GM18870 (cell line): Measurements from ENCODE around the gene PTPRN2.
"Not testable (repeated sequence)": the region's sequence is repeated elsewhere in the genome, so short reads cannot be mapped to it uniquely, and the experiment has no call there.

Experiments
- ATAC-seq: cut with Tn5 transposase; IDR thresholded peaks from one replicate; pipeline ENCODE4 v1.9.1; 2021; ENCODE audit warnings: moderate library complexity; ENCODE audit not compliant: unreplicated experiment

The PTPRN2 gene

DNA sequence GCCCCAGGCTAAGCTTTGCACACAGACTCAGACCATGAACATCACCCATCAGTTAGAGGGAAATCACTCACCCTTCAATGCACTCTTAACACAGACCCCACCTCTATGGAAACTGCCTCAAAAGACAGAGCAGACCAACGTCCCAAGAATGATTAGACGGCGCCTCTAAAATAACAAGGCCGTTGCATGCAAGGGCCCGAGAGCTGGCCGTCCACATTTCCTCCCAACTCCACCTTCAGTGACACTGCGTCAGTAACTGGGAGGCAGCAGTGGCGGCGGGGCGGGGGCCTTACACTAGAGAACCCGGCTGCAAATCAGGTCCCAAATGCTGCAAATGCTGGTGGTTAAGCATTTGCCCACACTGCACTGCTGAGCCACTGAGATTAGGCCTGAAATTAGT lies 115.0 kb downstream of the PTPRN2 start:
- no peak for ATAC-seq

DNA sequence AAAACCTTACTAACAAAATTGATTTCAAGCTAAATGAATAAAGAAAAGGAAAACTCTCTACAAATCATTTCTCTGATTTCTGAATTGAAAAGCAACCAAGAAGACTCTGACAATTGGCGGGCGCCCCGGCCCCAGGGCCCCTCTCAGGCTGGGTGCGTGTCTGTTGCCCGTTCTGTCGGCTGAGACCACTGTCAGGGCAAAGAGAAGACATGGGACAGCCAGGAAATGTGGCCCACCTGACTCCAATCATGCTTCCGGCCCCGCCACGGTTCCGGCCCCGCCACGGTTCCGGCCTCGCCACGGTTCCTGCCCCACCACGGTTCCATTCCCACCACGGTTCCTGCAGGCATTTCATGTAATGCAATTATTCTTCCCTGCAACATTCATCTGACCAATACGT lies 115.9 kb downstream of the PTPRN2 start:
- no peak for ATAC-seq

DNA sequence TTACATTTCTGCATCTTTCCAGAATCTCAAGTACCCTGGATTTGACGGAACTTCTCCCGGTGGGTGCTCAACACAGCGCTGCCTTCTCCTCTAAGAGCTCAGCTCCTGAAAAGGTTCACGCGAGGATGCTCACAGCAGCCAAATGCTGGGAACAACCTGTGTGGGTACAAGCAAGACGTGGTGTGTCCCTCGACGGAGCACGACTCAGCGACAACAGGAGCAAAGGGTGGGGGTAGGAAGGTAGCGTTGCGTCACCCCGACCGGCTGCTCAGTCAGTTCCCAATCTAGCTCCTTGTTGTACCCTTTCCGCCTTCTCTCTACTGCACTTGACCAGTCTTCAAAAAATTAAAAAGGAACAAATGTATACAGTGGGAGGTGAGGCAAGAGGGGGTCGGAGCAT lies 117.3 kb downstream of the PTPRN2 start:
- ATAC-seq: no peak

DNA sequence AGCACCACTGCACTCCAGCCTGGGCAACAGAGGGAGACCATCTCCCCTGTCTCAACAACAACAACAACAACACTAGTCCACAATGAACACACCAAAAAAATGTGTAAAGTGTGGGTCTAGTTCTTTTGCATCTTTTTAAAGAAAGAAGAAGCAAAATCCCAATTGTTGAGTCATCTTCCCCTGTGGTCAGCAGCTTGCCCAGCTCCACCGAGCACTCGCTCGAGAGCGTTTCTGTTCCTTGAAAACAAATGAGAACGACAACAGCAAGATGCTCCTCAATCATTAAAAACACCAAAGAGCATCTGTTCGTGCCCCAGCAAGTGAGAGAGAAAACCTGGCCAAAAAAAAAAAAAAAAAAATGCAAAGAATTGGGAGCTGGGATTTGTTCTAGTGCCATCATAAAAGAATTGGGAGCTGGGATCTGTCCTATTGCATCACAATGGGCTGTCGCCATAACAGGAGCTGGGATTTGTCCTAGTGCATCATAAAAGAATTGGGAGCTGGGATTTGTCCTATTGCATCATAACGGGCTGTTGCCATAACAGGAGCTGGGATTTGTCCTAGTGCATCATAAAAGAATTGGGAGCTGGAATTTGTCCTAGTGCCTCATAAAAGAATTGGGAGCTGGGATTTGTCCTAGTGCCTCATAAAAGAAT lies 118.1 kb downstream of the PTPRN2 start:
- ATAC-seq: no peak

DNA sequence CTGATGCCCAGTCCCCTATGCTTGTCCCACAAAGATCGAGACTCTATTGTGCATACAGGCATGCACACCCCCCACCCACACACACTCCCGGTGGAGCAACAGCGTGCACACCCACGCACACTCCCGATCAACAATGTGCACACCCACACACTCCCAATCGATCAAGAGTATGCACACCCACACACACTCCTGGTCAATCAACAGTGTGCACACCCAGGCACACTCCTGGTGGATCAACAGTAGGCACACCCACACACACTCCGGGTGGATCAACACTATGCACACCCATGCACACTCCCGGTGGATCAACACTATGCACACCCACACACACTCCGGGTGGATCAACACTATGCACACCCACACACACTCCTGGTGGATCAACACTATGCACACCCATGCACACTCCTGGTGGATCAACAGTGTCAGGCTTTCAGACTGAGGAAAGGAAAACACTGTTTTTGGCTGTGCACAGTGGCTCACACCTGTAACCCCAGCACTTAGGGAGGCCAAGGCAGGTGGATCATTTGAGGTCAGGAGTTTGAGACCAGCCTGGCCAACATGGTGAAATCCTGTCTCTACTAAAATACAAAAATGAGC lies 118.8 kb downstream of the PTPRN2 start:
- no peak for ATAC-seq

DNA sequence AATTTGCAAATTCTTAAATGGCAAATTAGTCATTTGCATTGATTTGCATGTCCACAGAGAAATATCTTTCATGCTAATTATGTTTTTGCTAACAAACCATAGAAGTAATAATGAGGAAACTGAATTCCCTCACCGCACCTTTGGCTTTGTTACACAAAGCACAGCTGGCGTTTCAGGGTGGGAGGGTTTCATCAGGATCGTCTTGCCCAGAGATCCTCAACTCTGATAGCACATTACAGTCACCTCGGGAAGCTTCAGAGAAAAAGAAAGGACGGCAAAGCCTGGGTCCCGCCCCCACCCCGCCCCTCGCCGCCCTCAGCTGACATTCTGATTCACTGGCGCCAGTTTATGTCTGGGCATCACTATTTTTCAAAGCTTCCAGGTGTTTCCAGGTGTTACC lies 119.4 kb downstream of the PTPRN2 start:
- no peak for ATAC-seq

DNA sequence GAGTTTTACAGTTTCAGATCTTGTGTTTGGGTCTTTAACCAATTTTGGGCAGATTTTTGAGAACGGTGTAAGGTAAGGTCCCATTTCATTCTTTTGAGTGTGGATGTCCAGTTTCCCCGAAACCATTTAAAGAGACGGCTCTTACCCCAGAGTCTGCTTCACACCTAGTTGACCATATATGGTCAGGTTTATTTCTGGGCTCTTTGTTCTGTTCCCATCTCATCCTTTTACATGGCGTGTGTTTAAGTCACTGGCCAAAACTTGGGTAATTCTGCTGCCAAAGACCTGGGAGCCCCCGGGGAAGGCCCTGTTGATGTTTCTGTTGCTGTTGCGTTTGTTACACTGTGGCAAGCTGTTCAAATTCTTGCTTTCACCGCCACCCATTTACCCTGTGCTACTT lies 120.1 kb downstream of the PTPRN2 start:
- ATAC-seq: no peak

DNA sequence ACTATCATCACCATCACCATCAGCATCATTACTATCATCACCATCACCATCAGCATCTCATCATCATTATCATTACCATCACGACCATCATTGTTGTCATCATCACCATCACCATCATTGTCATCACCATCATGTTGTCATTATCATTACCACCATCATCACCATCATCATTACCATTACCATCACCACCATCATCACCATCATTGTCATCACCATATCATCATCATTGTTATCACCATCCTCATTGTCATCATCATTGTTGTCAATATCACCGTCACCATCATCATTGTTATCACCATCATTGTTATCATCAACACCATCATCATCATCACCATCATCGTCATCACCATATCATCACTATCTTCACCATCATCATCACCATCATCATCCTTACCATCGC lies 124.3 kb downstream of the PTPRN2 start:
- ATAC-seq: no peak

DNA sequence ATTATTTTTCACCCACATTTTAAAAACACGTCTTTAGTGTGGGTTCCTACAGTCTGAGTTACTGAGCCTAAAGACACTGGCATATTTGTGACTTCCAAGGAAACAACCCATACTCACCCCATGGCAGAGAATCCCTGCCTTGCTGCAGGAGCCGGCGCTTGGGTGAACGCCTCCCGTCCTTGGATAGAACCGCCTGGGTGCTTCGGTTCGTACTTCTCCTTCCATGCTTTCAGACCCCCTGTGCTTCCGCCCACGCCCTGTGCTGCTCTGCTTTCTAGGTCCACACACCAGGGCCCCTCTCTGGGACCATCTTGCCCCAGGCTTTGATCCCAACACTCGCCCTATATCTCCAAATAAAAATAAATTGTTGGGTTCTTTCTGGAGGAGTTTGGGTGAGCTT lies 125.8 kb downstream of the PTPRN2 start:
- no peak for ATAC-seq

DNA sequence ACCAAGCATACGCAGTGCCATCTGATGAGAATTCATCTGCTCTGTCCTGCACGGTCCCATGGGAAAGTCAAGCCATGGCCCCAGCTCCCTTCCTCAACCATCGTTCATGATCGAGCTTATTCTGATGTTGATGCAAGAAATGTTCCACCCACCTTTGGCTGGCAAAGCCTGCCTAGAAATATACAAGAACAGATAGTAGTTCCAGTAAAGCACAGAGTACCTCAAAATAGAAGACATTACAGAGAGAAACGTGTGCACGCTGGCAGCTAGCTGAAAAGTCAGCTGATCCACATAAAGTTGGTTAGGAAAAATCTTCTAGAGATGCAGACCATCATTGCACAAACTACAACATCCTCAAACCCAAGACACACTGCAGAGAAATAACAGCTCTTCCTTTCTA lies 127.0 kb downstream of the PTPRN2 start:
- no peak for ATAC-seq

DNA sequence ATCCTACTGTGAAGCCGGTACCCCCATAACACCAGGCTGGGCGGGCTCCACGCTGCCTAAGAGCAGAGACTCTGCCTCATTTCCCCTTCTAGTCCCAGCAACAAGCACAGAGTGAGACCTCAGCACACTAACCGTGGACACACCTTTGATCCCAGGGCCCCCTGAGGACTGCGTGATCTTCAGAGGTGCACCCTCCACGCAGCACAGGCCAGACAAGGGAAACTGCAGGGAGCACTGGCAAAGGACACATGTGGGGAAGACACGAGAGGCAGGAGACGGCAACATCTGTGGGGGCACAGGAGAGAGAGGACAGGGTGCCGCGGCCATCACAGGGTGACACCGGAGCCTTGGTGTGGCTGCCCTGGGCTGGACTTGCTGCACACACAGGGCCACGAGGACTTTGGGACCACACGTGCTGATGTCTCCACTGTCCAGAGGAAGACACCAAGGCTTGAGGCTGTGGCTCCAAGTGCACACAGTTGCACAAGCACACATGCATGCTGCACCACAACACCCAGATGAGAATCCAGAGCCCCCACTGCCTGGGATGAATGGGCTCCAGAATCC lies 128.8 kb downstream of the PTPRN2 start:
- no peak for ATAC-seq

DNA sequence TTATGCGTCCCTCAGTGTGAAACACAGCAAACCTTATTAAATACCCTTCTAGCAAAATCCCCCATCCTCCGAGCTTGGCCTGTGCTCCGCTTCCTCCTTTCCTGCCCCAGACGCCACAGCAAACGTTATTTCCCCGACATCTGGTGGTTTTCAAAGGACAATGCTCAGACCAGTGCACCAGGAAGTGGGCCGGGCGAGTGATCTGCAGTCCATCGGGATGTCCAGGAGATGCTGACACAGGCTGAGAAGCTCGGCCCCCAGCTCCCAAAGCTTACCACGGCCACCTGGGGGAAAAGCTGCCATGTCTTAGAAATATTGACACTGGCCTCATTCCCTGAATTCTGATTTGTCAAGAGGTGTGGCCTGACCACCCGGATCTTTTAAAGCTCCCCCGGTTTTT lies 129.5 kb downstream of the PTPRN2 start:
- ATAC-seq: no peak

DNA sequence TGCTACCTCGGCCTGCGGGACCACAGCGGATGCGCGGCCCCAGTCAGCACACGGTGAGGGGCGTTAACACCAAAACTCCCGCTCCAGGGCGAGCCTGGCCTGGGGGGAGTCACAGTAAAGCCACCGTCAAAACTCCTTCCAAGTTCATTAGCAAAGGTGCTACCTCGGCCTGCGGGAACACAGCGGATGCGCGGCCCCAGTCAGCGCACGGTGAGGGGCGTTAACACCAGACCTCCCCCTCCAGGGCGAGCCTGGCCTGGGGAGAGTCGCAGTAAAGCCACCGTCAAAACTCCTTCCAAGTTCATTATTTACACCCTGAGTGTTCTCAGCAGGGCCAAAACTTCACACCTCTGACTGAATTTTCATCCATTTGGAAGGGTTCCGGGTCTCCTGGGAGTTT lies 130.0 kb downstream of the PTPRN2 start:
- ATAC-seq: not testable (repeated sequence)

DNA sequence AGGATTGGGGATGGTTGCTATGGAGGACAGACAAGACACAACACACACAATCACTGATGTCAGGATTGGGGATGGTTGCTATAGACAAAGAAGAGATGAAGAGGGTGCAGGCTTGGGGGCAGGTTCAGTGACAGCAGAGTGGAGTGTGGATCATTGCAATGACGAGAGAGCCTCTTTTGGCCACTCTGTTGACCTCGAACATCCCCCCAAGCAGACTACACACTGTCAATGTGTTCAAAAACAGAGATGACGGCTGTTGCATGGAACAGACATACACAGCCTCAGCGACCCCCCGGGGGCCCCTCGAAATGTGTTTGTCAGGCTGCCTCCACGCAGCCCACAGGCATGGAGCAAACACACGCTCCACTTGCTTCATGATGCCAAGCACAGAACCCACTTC lies 133.0 kb downstream of the PTPRN2 start:
- ATAC-seq: no peak

DNA sequence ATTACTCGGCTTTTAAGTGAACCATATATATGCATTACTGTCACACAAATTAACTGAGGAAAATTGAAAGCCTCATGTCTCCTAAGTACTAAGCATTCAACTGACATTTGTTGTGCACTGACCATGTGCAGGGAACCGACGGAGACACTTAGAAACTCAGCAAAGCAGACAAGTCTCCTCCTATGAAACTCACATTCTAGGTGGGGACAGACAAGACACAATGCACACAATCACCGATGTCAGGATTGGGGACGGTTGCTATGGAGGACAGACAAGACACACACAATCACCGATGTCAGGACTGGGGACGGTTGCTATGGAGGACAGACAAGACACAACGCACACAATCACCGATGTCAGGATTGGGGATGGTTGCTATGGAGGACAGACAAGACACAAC lies 134.0 kb downstream of the PTPRN2 start:
- ATAC-seq: no peak

DNA sequence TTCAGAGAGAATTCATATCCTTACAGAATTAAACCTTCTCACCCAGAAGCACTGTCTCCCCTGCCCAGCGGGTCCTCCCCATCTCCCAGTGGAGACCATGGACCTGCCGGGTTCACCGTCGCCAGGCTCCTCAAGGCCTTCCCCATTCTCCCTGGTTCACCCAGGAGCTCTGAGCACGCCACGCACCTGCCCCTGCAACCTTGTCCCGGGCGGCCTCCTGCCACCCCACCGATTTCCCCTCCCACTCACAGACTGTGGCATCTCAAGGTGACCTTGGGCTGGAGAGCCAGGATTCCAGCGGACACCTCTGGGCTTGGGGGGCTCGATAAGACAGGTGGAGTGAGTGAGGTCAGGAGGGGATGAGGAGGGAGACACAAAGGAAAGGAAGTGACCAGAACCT lies 135.3 kb downstream of the PTPRN2 start:
- ATAC-seq: no peak

DNA sequence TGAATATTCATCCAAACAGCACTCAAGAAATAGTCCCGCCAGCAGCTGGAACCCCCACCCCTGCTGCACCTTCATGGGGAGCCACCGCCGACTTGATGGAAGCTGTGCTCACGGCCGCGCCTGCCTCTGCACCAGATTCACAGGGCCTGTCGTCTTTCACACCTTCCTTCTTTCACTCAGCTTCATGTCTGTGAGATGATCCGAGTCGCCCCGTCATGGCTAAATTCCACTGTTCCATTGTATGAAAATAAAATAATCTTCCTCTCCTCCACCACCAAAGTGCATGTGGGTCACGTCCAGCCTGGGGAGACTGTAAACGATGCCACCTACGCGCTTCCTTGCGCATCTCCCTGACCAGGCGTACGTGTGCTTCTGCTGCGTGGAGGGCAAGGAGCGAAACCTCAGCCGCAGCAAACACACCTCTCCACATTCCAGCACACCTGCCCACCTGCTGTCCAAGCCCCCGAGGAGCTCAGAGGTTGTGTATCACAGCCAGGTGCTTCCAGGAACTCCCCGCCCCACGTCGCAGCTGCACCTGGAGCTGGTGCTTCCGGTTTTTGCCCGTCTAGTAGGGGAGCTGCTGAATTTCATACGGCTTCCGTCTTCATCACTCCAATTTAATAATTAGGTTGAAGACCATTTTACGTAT lies 137.0 kb downstream of the PTPRN2 start:
- ATAC-seq: no peak

DNA sequence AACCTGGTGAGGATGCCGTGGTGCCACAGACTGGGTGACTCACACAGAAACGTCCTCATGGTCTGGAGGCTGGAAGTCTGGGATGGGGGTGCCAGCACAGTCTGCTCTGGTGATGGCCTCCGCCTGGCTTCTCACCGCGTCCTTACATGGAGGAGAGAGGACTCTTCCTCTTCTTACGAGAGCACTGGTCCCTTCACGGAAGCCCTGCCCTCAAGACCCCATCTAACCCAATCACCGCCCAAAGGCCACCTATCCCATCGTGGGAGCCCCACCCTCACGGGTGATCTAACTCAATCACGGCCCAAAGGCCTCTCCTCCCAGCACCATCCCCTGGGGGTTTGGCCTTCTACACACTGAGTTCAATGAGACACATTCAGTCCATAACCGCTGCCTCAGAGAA lies 137.7 kb downstream of the PTPRN2 start:
- ATAC-seq: no peak

DNA sequence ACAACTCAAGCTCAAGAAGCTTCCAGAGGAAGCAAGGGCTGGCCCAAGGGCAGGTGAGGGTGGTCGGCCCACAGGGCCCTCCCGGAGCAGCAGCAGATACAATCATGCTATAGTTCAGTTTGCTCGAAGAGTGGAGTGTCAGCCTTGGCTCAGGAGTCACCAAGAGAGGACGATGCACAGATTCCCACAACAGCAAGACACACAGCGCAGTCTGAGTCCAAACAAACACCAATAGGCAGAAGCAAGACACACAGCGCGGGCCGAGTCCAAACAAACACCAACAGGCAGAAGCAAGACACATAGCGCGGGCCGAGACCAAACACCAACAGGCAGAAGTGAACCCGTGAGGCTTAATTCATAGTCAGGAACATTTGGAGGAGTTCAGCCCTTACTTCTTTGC lies 138.4 kb downstream of the PTPRN2 start:
- no peak for ATAC-seq

DNA sequence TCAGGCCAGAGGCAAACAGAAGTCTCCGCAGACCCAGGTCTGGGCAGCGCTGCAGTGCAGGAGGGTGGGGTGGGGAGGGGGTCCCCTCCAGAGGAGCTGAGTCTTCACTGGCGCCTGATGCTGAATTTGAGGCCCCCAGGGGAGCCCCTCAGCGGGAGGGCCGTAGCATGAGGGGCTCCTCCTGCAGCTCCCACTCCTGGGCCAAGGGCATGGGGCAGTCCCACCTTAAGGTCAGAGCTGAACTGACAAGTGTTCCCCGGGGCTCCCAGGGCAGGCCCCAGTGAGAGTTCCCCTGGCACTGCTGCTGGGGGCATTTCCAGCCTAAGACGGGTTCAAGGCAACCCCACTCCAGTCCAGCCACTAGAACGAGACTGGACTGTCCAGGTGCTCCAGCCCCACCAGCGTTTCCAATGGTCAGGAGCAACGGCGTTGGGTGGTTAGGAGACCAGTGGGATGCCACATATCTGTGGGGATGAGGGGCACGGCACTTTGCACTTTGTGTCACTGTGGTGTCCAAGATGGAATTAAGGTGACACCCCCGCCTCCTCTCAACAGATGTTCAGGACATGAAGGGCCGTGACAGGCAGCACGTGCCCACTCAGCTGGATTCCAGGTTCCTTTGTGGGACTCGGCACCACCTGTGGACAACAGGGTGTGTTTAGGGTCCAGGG lies 139.1 kb downstream of the PTPRN2 start:
- no peak for ATAC-seq

DNA sequence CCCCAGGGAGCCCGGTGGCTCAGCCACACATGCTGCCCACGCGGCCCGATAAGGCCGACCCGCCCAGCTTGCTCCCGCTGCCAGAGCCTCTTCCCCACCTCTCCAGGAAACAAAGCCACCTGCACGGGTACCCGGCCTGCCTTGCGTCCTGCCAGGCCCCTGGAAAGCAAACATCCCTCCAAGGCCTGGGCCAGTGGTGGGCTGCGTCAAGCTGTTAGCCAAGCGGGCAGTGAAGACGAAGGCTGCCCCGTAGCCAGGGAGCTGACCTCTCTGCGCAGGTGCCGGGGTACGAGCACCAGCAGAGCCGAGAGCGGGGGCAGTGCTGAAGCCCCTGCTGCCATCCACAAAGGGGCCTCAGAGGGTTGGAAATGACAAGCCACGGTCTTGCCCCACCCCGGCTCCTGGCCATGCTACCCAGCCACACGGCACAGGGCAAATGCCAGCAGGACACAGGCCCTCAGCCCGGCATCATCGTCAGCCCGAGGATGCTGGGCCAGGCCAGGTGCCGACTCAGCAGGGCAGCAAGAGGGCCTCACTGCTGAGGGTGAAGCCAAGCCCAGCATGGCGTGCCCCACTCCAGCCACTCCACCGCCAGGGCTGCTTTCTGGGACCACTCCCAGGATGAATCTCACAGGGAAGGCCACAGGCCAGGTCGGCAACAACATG lies 140.0 kb downstream of the PTPRN2 start:
- ATAC-seq: no peak
